IPS DF 4.7 (cell line): ENCODE measurements around the gene CLCN4.

Source experiments
- DNase-seq: peaks from one replicate; pipeline ENCODE4 v3.0.0-alpha.2; 2013; ENCODE audit warnings: low spot score; ENCODE audit errors: extremely low read depth

Gene CLCN4

GRCh38 chrX:10129229-10129628 is 27.5 kb upstream of the CLCN4 start:
- DNase-seq, result no peak

DNA sequence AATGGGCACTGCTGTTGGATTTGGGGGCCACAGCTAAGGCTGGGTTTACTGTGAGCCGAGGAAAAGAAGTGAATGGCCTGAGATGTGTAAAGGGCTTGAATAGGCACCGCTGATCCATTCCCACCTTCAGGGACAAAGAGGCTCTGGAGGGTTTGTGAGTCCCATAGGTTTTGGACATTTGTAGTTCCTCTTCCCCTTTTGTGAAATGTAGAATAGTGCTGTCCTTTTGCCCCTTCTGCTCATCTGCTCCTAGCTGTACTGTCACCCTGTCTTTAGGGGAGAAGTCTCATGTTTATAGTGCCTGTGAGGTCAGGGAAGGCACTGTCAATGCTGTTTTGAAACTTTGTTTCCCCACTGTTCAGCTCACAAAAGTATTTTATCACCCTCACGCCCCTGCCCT is 26.4 kb upstream of the CLCN4 start:
- no peak for DNase-seq

GRCh38 chrX:10133980-10134676 is 22.6 kb upstream of the CLCN4 start:
- DNase-seq, result no peak

DNA sequence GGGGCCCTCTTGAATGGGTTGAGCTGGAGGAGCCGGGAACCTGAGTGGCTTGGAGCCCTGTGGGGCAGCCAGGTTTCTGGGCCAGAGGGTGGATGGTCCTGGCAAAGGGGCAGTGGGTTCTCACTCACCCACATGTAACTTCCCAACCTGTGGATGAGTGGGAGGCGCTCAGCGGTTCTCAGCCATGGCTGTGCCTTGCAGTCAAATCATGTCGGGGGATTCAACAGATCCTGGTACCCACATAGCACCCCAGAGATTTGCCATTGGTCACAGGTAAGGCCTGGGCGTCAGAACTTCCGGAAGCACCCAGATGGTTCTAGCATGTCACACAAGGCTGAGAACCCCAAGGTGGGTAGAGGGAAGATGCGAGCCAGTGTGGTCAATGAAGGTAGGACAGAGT is 21.9 kb upstream of the CLCN4 start:
- no peak for DNase-seq

DNA sequence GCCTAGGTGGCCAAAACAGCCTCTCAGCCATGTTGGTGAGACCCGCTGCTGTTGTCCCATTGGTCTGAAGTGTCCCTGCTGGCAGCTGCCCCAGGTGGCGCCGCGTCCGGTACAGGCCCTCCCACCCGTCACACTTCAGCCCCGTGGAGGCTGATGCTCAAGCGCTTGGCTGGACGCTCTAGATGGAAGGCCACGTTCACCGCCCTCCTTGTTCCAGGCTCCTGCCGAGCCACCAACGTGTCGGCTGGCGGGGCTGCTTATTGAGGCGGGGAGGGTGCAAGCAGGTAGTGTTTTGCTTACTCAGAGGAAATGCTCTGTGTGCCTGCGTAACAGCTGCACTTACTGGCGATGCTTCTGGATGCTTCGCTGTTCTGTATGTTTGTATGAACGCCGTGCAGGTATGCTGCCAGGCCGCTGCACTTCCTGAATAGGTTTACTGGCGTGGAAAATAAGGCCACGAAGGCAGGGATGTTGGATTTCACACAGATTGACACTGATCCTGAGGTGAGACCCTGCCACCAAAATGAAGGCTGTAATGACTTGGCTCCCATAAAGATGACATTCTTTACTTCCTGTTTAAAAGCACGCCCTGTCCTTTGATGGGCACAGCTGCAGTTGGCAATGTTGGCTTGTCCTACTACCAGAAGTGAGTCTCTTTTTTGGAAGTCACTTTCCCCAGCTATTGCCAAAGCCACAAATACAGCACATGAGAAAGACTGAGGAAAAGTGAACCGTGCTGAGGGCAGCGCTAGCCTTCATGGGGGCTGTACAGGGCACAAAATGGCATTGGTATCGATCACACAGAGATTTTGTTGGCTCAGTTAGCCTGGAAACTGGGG is 21.0 kb upstream of the CLCN4 start:
- no peak for DNase-seq

GRCh38 chrX:10138726-10139125 is 18.0 kb upstream of the CLCN4 start:
- no peak for DNase-seq

GRCh38 chrX:10140264-10140663 is 16.5 kb upstream of the CLCN4 start:
- no peak for DNase-seq

GRCh38 chrX:10142041-10142599 is 14.7 kb upstream of the CLCN4 start:
- DNase-seq, result no peak

- DNase-seq, result no peak
Measured at GRCh38 chrX:10143071-10143983, 13.4 kb upstream of the CLCN4 start.

DNA sequence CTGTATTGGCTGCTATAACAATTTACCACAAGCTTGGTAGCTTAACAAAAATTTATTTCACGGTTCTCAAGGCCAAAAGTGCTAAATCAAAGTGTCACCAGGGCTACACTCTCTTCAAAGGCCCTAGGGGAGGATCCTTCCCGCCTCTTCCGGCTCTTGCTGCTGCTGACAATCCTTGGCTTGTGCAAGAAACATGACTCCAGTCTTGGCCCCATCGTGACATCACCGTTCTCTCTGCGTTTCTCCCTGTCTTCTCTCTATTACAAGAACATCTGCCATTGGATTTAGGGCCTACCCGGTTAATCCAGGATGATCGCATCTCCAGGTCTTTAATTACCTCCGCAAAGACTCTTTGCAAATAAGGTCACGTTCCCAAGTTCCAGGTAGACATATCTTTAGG is 10.4 kb upstream of the CLCN4 start:
- DNase-seq, result no peak

GRCh38 chrX:10152086-10152485 is 4.7 kb upstream of the CLCN4 start:
- no peak for DNase-seq

DNA sequence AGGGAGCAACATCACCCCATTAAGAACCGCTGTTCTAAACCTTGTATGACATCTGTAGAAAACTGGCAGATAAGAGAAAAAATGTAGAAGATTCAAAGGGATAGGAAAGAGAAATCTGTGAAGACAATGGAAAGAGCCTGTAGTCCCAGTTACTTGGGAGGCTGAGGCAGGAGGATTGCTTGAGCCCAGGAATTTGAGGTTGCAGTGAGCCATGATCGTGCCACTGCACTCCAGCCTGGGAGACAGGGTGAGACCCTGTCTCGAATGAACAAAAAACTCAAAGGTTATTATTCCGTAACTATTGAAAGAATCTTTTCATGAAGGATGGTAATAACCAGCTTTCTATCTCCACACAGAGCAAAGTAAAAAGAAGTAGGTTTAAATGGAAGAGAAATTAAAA is 1.6 kb upstream of the CLCN4 start:
- no peak for DNase-seq

- DNase-seq, result no peak
Measured at GRCh38 chrX:10157032-10157341, 212 bp downstream of the CLCN4 start.

DNA sequence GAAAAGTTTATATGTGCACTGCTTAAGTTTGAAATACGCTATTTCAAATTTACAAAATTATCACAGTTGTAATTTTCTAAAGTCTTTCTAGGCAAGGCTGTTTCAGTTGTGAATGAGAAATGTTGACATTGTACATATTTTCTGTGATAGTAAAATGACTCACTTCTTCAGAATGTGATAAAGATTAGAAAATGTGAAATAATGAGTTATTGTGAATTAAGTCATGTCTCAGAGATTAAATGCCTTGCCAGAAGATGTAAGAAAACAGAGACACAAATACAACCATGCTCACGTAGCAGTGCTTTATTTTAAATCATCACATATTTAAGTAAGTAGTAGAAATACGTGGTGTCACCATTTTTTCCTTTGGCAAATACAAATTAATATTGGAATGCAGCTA is 768 bp downstream of the CLCN4 start:
- no peak for DNase-seq

DNA sequence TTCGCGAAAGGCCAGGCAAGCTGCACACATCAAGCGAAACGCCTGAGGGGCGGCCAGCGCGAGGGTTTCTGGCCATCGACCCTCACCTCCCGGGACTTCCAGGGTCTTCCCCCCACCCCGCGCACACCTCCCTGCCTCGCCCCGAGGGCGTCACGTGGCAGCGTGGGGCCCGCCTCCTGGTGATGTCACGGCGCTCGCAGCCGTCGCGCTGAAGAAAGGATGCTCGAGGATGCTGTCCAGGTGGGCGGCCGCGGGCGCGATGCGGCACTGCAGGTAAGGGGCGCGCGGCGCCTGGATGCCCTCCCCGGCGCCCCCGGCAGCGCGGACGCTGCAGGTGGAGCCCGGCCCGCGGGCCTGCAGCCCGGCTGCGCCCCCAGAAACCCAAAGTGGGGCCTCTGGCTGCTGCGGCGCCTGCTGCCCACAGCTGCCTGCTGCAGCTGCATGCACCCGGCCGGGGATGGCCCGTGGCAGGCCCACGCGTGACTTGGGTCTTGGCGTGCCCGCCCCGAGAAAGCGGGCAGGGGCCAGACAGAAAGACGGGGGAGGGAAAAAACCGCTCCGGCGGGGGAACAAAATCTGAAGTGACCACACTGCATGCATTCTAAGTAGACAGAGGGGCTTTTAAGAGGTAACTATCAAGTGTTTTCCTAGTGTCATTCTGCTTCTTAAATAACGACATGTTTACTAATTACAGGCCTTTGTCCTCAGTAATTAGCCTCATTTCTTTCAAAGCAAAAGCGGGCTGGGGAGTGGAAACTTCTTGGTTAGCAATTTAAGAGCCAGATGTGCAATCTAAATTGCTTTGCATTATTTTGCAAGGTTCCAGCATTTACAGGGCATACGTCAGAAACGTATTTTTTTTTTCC is 1.7 kb downstream of the CLCN4 start:
- DNase-seq, result no peak

DNA sequence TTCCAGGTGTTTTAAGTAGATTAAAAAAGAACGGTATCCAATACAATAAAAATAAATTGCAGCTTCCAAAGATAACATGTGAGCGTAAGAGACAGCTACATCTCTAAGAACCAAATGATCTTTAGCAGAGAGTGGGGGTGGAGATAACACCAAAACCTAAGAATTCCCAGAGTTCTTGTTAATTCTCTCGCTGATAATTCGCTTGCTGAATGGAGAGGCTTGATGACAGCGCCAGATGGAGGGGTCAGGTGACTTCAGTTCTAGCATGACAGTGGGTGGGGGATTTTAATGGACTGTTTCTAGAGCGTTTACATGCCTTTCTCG is 2.3 kb downstream of the CLCN4 start:
- no peak for DNase-seq

DNA sequence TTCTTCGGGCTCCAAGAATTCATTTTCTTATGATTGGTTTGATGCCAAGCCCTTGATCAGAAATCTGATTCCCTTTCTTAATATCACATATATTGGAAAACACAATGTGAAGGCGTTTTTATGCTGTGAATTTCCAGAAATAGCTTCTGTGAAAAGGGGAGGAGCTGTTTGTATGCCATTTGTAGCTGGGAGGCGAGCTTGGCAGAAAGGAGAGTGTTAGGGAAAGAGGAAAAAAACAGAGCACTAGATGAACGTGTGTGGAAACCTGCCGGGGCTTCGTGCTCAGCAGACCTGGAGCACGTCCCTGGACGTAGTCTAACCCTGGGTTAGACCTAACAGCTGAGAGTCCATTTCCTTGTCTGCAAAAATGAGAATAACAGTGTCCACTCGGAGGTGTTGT is 3.4 kb downstream of the CLCN4 start:
- no peak for DNase-seq

DNA sequence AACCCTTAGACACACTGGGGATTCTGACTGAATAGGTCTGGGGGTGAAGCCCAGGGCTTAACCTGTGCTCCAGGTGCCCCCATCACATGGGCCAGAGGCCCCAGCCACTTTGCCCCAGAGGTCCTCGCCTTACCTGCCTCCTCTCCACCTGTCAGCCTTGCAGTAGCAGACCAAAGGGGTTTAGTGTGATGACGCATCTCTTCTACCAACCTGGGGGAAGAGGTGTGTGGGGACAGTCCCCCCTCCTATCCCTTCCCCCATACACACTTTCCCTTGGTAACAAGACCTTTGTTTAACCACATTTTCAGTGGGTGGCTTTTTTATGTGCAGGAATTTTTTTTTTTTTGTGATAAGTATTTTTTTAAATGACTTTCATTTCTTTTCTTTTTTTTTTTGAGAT is 6.3 kb downstream of the CLCN4 start:
- no peak for DNase-seq

- no peak for DNase-seq
Measured at GRCh38 chrX:10164879-10165278, 8.1 kb downstream of the CLCN4 start.

GRCh38 chrX:10165580-10166247 is 8.9 kb downstream of the CLCN4 start:
- no peak for DNase-seq
